HEK293 (cell line): ENCODE measurements around the gene STYX.

Experiments
- EGR2 ChIP-seq: fragments of 450-650 bp; formaldehyde crosslinking; IDR thresholded peaks from 2 replicates; pipeline ENCODE4 v1.5.1; 2016; ENCODE audit warnings: low read depth, missing biosample characterization, missing genetic modification characterization
- ELK4 ChIP-seq: IDR thresholded peaks from 2 replicates; pipeline ENCODE4 v1.6.1; 2011; ENCODE audit warnings: mild to moderate bottlenecking, low read depth, low read length, borderline replicate concordance
- INSM2 ChIP-seq: fragments of 450-650 bp; formaldehyde crosslinking; IDR thresholded peaks from 2 replicates; pipeline ENCODE4 v1.5.1; 2016; ENCODE audit warnings: missing biosample characterization, missing genetic modification characterization
- WT1 ChIP-seq: fragments of 450-650 bp; formaldehyde crosslinking; IDR thresholded peaks from 2 replicates; pipeline ENCODE4 v1.5.1; 2016; ENCODE audit warnings: missing biosample characterization, missing genetic modification characterization
- ZEB2 ChIP-seq: fragments of 450-650 bp; formaldehyde crosslinking; IDR thresholded peaks from 2 replicates; pipeline ENCODE4 v1.5.1; 2016; ENCODE audit warnings: missing biosample characterization, missing genetic modification characterization
- ZNF10 ChIP-seq: fragments of 450-650 bp; formaldehyde crosslinking; IDR thresholded peaks from 2 replicates; pipeline ENCODE4 v1.5.1; 2017; ENCODE audit warnings: missing biosample characterization, missing genetic modification characterization
- ZNF112 ChIP-seq: fragments of 450-650 bp; formaldehyde crosslinking; IDR thresholded peaks from 2 replicates; pipeline ENCODE4 v1.5.0; 2017; ENCODE audit warnings: missing biosample characterization, missing genetic modification characterization
- ZNF138 ChIP-seq: fragments of 450-650 bp; formaldehyde crosslinking; IDR thresholded peaks from 2 replicates; pipeline ENCODE4 v1.5.1; 2016; ENCODE audit warnings: missing biosample characterization, missing genetic modification characterization, borderline replicate concordance
- ZNF140 ChIP-seq: fragments of 450-650 bp; formaldehyde crosslinking; IDR thresholded peaks from 2 replicates; pipeline ENCODE4 v1.5.1; 2016; ENCODE audit warnings: missing biosample characterization, missing genetic modification characterization
- ZNF274 ChIP-seq, 2 experiments: fragments of 200-500 bp in 1 of 2; fragments of 450-650 bp in 1 of 2; sonication (Bioruptor generic) in 1 of 2; formaldehyde crosslinking in 1 of 2; IDR thresholded peaks; 2 replicates each; pipeline versions ENCODE4 v1.5.1 to v1.6.1; 2014 to 2016; ENCODE audit warnings: borderline replicate concordance in 1 of 2, inconsistent platforms in 1 of 2, low read length in 1 of 2, missing biosample characterization in 1 of 2, missing genetic modification characterization in 1 of 2
- ZNF311 ChIP-seq: fragments of 450-650 bp; formaldehyde crosslinking; IDR thresholded peaks from 2 replicates; pipeline ENCODE4 v1.5.1; 2017; ENCODE audit warnings: missing biosample characterization, missing genetic modification characterization, borderline replicate concordance
- ZNF335 ChIP-seq: fragments of 450-650 bp; formaldehyde crosslinking; conservative IDR thresholded peaks from 2 replicates; pipeline ENCODE4 v1.5.1; 2016; ENCODE audit warnings: missing biosample characterization, missing genetic modification characterization
- ZNF37A ChIP-seq: fragments of 450-650 bp; IDR thresholded peaks from 2 replicates; pipeline ENCODE4 v1.5.1; 2018; ENCODE audit warnings: missing biosample characterization, missing genetic modification characterization
- ZNF404 ChIP-seq: fragments of 450-650 bp; formaldehyde crosslinking; IDR thresholded peaks from 2 replicates; pipeline ENCODE4 v1.5.1; 2017; ENCODE audit warnings: missing biosample characterization, missing genetic modification characterization
- ZNF423 ChIP-seq: fragments of 450-650 bp; formaldehyde crosslinking; IDR thresholded peaks from 2 replicates; pipeline ENCODE4 v1.5.1; 2016; ENCODE audit warnings: missing biosample characterization, missing genetic modification characterization
- ZNF518A ChIP-seq: fragments of 450-650 bp; formaldehyde crosslinking; conservative IDR thresholded peaks from 2 replicates; pipeline ENCODE4 v1.5.1; 2016; ENCODE audit warnings: low read depth, missing biosample characterization, missing genetic modification characterization
- ZNF560 ChIP-seq: fragments of 450-650 bp; formaldehyde crosslinking; IDR thresholded peaks from 2 replicates; pipeline ENCODE4 v1.5.1; 2017; ENCODE audit warnings: missing biosample characterization, missing genetic modification characterization, borderline replicate concordance
- ZNF596 ChIP-seq: fragments of 450-650 bp; IDR thresholded peaks from 2 replicates; pipeline ENCODE4 v1.5.0; 2018; ENCODE audit warnings: missing biosample characterization, mild to moderate bottlenecking, missing genetic modification characterization, moderate library complexity
- ZNF610 ChIP-seq: fragments of 450-650 bp; formaldehyde crosslinking; IDR thresholded peaks from 2 replicates; pipeline ENCODE4 v1.5.1; 2016; ENCODE audit warnings: missing biosample characterization, missing genetic modification characterization, borderline replicate concordance
- ZNF701 ChIP-seq: fragments of 450-650 bp; formaldehyde crosslinking; IDR thresholded peaks from 2 replicates; pipeline ENCODE4 v1.5.1; 2016; ENCODE audit warnings: missing biosample characterization, missing genetic modification characterization
- ZNF707 ChIP-seq: fragments of 450-650 bp; formaldehyde crosslinking; IDR thresholded peaks from 2 replicates; pipeline ENCODE4 v1.5.1; 2016; ENCODE audit warnings: missing biosample characterization, missing genetic modification characterization
- ZNF747 ChIP-seq: fragments of 450-650 bp; formaldehyde crosslinking; IDR thresholded peaks from 2 replicates; pipeline ENCODE4 v1.5.1; 2016; ENCODE audit warnings: missing biosample characterization, missing genetic modification characterization
- ZNF76 ChIP-seq: fragments of 450-650 bp; formaldehyde crosslinking; IDR thresholded peaks from 2 replicates; pipeline ENCODE4; 2016; ENCODE audit warnings: low read depth, missing biosample characterization, missing genetic modification characterization, borderline replicate concordance
- ZNF830 ChIP-seq: fragments of 450-650 bp; IDR thresholded peaks from 2 replicates; pipeline ENCODE4 v1.5.0; 2018; ENCODE audit warnings: missing biosample characterization, missing genetic modification characterization, low read depth, mild to moderate bottlenecking, moderate library complexity
- TF ChIP-seq, protein P1 (sequence below): fragments of 450-650 bp; formaldehyde crosslinking; IDR thresholded peaks from 2 replicates; pipeline ENCODE4 v1.5.1; 2016; ENCODE audit warnings: missing biosample characterization, missing genetic modification characterization
- TF ChIP-seq, protein P2 (sequence below): fragments of 450-650 bp; formaldehyde crosslinking; IDR thresholded peaks from 2 replicates; pipeline ENCODE4 v1.5.1; 2016; ENCODE audit warnings: missing biosample characterization, missing genetic modification characterization
- TF ChIP-seq, protein P3 (sequence below): sonication (generic); formaldehyde crosslinking; IDR thresholded peaks from 2 replicates; pipeline ENCODE4 v1.8.1; 2022; ENCODE audit warnings: mild to moderate bottlenecking, moderate library complexity, missing genetic modification reagents

STYX gene

GRCh38 chr14:52791223-52792096 lies 61.5 kb downstream of the STYX start, which contains the start of gene GNPNAT1 (continued):
- TF ChIP-seq ZNF518A (tag by site-specific recombination) (no peak), ZNF707 (no peak), ZNF274 (IDR thresholded peaks at IDR 0.05; ENCODE audit: low read length) (no peak), ZNF274 (tag by site-specific recombination; IDR thresholded peaks at IDR 0.05; ENCODE audit: borderline replicate concordance) (no peak), ZNF830 (tag by site-specific recombination) (no peak), ZNF76 (tag by site-specific recombination) (peak; percentile 34; the same call in 1 of the 2 replicates), ZNF335 (tag by site-specific recombination) (peak; percentile 58; the same call in 1 of the 2 replicates), WT1 (tag by site-specific recombination) (peak; percentile 69; the same call in 1 of the 2 replicates), ZNF37A (tag by site-specific recombination) (no peak), ZNF404 (tag by site-specific recombination) (no peak), ZNF701 (tag by site-specific recombination) (no peak), ZNF140 (no peak), ZNF560 (tag by site-specific recombination) (no peak), ZNF610 (tag by site-specific recombination) (peak; percentile 28; the same call in 1 of the 2 replicates), EGR2 (peak; percentile 96), INSM2 (tag by site-specific recombination) (no peak), ZNF747 (tag by site-specific recombination) (no peak), ZNF596 (tag by site-specific recombination) (no peak), ZNF423 (tag by site-specific recombination) (peak; percentile 55; the same call in 1 of the 2 replicates), ELK4 (no peak), ZNF138 (tag by site-specific recombination) (no peak), ZNF112 (tag by site-specific recombination) (no peak), ZNF10 (tag by site-specific recombination) (no peak), ZEB2 (tag by site-specific recombination) (peak; percentile 54), ZNF311 (tag by site-specific recombination) (no peak)
- TF ChIP-seq, protein P1, sequence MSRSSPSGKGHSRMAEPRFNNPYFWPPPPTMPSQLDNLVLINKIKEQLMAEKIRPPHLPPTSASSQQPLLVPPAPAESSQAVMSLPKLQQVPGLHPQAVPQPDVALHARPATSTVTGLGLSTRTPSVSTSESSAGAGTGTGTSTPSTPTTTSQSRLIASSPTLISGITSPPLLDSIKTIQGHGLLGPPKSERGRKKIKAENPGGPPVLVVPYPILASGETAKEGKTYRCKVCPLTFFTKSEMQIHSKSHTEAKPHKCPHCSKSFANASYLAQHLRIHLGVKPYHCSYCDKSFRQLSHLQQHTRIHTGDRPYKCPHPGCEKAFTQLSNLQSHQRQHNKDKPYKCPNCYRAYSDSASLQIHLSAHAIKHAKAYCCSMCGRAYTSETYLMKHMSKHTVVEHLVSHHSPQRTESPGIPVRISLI (tag by site-specific recombination) = no peak
- TF ChIP-seq, protein P2, sequence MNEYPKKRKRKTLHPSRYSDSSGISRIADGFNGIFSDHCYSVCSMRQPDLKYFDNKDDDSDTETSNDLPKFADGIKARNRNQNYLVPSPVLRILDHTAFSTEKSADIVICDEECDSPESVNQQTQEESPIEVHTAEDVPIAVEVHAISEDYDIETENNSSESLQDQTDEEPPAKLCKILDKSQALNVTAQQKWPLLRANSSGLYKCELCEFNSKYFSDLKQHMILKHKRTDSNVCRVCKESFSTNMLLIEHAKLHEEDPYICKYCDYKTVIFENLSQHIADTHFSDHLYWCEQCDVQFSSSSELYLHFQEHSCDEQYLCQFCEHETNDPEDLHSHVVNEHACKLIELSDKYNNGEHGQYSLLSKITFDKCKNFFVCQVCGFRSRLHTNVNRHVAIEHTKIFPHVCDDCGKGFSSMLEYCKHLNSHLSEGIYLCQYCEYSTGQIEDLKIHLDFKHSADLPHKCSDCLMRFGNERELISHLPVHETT = 0 out of 2 replicates have a peak, but pooled peaks have one; percentile 34
- TF ChIP-seq, protein P3, sequence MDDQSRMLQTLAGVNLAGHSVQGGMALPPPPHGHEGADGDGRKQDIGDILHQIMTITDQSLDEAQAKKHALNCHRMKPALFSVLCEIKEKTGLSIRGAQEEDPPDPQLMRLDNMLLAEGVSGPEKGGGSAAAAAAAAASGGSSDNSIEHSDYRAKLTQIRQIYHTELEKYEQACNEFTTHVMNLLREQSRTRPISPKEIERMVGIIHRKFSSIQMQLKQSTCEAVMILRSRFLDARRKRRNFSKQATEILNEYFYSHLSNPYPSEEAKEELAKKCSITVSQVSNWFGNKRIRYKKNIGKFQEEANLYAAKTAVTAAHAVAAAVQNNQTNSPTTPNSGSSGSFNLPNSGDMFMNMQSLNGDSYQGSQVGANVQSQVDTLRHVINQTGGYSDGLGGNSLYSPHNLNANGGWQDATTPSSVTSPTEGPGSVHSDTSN (CRISPR knock-in tag) = peak; percentile 92
